Muscle layer of colon (tissue), 2 donors: ENCODE results near the gene ATP5F1A.
A peak's percentile ranks its signal among the peaks of the same experiment; 100 is the strongest.

ENCODE experiments used
- H3K27ac ChIP-seq: one replicate; pipeline ENCODE4 v1.7.0; 2013; ENCODE audit warnings: low read depth, mild to moderate bottlenecking, low read length, moderate library complexity
- H3K27me3 ChIP-seq, 2 donors: one replicate each; pipeline ENCODE4 v1.7.0; 2013; ENCODE audit warnings: low read length in 2 of 2, mild to moderate bottlenecking in 2 of 2; ENCODE audit not compliant: insufficient read depth in 2 of 2, control insufficient read depth in 1 of 2
- H3K36me3 ChIP-seq: one replicate; pipeline ENCODE4 v1.7.0; 2013; ENCODE audit warnings: mild to moderate bottlenecking, low read length; ENCODE audit not compliant: insufficient read depth
- H3K4me1 ChIP-seq: one replicate; pipeline ENCODE4 v1.7.0; 2013; ENCODE audit warnings: mild to moderate bottlenecking, low read length; ENCODE audit not compliant: insufficient read depth
- H3K4me3 ChIP-seq, 2 donors: one replicate each; pipeline ENCODE4 v1.7.0; 2013; ENCODE audit warnings: low read length in 2 of 2, low read depth in 1 of 2, mild to moderate bottlenecking in 1 of 2, moderate library complexity in 1 of 2
- H3K9ac ChIP-seq: one replicate; pipeline ENCODE4 v1.7.0; 2013; ENCODE audit warnings: low read length
- H3K9me3 ChIP-seq: one replicate; pipeline ENCODE4 v1.7.0; 2013; ENCODE audit warnings: mild to moderate bottlenecking, low read length
- donor health status: abdominal sarcoma.
- donor health status: Adenocarcinoma of cecum.

Gene ATP5F1A

DNA sequence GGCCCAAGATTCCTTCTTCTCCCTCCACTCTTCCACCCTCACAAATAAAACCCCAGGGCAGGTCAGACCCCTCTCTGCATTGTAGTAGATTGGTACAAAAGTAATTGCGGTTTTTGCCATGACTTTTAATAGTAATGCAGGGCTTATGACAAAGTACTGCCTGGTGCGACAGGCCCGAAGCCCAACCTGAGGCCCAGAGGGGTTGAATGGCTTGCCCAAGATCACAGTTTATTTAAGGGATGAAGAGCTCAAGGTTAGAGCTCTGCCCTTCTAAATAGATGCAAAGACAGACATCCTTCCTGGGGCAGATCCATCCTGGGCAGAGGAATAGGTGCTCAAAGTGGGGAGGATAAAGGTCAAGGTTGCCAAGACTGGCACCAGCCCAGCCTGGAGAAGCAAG, 25.1 kb downstream of the ATP5F1A start:
- peak overlapping the region in 1 of 2 donors; percentile 68 for H3K4me3 ChIP-seq
- no peaks in the 10 kb centered on the region for H3K36me3 ChIP-seq
- H3K9me3 ChIP-seq = no peaks in the 10 kb centered on the region
- H3K27ac ChIP-seq = no peak overlapping the region
- no peak overlapping the region for H3K9ac ChIP-seq
- peaks cover 32% of the 10 kb centered on the region for H3K4me1 ChIP-seq
- H3K27me3 ChIP-seq = no peaks in the 10 kb centered on the region

DNA sequence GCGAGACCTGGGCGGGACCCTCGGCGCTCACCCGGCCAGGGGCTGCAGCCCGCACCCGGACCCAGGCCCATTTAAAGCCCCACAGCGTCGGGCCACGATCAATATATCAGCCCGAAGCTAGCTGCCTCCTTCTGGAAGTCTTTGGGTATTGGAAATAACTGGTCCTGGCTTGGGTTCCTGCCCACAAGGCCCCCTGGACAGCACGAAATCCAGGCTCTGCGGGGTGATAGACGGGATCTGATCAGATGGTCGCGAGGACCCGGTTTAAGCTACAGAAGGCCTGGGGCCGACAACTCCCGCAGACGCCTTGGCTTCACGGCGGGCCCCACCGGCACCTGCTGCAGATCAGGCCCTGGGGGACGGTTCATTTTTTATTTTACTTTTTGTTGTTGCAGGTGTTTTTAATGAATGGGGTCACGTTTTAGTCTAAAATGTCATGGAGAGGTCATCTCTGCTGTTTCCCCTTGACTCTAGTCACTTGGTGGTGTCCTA, 25.7 kb downstream of the ATP5F1A start:
- Histone ChIP-seq H3K36me3 (no peaks in the 10 kb centered on the region), H3K27ac (no peak overlapping the region), H3K9ac (peak overlapping the region; percentile 14), H3K4me3 (peak overlapping the region; percentile 68 to 84), H3K4me1 (peaks cover 27% of the 10 kb centered on the region), H3K27me3 (no peaks in the 10 kb centered on the region), H3K9me3 (no peaks in the 10 kb centered on the region)

DNA sequence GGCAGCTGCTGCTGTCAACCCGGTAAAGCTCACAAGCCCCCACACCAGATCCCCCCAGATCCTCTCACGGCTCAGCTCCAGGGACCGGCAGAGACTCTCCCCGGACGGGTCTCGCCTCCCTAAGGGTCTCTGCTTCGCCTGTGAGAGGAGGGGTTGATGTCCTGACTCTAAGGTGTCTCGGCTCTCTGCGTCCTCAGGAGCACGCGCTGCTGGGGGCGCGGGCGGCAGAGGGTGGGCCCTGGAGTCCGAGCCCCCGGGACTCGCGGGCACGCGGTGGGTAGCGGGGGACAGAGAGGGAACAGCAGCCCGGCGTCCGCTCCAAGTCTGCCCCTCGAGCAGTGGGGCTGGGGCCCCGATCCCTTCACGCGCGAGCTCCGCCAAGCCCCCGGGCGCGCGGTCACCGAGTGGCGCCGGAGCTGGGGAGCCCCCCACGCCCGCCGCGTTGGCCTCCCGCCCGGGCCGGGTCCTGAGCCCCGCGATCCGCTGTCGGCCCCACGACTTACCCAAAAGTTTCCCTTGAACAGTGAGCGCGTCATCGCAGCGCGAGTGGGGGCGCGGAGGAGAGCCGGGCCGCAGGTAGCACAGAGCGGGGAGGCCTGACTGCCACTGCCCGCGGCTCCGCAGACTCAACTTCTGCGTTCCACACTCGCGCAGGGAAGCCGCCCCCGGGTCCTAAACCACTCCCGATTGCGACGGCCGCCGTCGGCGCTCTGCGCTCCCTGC, 26.3 kb downstream of the ATP5F1A start, which contains the start of gene PSTPIP2:
TSS of gene PSTPIP2 (minus strand) at position 608 of the 723 bp plus-strand sequence. CDS start at position 536, 72 bp downstream.
- H3K9ac ChIP-seq = peak within 1 kb of the TSS; percentile 14
- peak within 1 kb of the TSS; percentile 68 to 84 for H3K4me3 ChIP-seq
- peaks cover 21% of the 10 kb centered on the region for H3K4me1 ChIP-seq
- no peaks in the 10 kb centered on the region for H3K27me3 ChIP-seq
- no peaks in the 10 kb centered on the region for H3K36me3 ChIP-seq
- H3K9me3 ChIP-seq = no peaks in the 10 kb centered on the region
- H3K27ac ChIP-seq = peak within 1 kb of the TSS; percentile 56

DNA sequence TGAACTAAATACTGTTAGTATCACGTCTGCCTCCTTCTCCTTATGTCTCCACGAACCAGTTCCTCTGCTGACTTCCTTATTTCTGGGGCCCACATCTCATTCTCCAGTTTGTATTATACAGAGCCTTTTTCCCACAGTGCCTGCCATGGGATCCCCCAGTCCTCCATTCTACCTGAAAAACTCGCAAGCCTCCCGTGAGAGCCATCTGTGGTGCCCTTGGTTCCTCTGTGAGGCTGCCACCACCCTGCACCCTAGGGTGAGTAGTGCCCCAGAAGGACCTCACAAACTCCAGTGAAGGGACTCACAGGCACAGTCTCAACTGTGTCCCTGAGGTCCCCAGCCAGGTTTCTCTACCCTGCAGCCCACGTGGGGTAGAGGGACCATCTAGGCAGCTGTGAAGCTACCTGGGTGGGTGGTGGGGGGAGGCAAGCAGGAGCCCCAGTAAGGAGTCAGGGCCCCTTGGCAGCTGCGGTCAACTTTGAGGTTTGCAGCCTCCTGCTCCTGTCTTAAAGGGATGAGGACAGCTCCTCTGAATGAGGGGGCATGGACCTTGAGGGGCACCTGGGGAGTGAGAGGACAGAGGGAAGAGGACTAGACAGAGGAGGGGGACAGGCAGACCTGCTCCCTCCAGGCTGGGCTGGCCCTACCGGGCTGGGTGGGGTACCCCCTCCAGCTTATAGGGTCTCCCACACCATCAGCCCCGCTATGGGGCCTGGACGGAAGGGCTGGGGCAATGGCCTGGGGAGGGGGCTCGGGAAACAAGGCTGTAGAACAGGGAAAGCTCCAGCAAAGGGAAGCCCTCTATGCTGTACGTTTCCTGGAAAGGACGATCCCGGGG, 27.1 kb downstream of the ATP5F1A start:
- H3K9ac ChIP-seq = peak overlapping the region; percentile 14
- peak overlapping the region; percentile 56 for H3K27ac ChIP-seq

DNA sequence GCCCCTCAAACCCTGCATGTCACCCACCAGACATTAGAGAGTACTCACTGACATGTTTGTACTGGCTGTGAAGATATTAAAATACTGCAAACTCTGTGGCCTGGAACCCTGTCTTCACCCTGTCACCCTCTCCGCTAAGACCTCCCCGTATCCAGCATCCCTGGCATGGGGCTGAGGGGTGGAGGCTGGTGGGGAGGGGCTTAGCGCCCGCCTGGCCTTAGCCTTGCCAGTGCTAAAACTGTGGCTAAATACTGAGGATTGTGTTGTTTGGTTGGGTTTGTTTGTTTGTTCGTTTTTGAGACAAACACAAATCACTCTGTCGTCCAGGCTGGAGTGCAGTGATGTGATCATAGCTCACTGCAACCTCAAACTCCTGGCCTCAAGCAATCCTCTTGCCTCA, 27.9 kb downstream of the ATP5F1A start:
- Histone ChIP-seq H3K9me3 (no peaks in the 10 kb centered on the region), H3K27ac (no peak overlapping the region), H3K4me1 (peaks cover 20% of the 10 kb centered on the region), H3K27me3 (no peaks in the 10 kb centered on the region), H3K36me3 (no peaks in the 10 kb centered on the region), H3K4me3 (no peak overlapping the region), H3K9ac (no peak overlapping the region)

More for the DNA sequence above, 27.1 kb downstream of the ATP5F1A start:
- Histone ChIP-seq H3K4me3 (peak overlapping the region; percentile 68 to 84), H3K4me1 (peaks cover 20% of the 10 kb centered on the region), H3K9me3 (no peaks in the 10 kb centered on the region), H3K27me3 (no peaks in the 10 kb centered on the region), H3K36me3 (no peaks in the 10 kb centered on the region)

DNA sequence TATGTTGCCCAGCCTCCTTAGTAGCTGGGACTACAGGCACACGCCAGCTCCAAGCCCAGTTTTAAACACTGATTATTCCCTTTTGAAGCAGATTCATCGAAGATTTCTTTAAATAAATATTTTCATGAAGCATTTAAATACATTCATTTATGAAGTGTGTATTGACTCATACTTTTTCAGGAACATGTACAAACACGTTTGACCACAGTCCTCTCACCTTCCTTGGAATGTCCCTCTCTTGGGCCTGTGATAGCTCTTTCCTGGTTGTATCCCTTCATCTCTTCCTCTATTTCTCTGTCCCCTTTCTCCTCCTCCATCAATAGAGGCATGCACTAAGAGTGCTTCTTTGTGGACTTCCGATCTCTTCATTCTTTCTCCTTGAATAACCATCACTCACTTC, 28.6 kb downstream of the ATP5F1A start:
- H3K9ac ChIP-seq = no peak overlapping the region
- H3K4me1 ChIP-seq = peaks cover 20% of the 10 kb centered on the region
- H3K36me3 ChIP-seq = no peaks in the 10 kb centered on the region
- H3K9me3 ChIP-seq = no peaks in the 10 kb centered on the region
- H3K27me3 ChIP-seq = no peaks in the 10 kb centered on the region
- no peak overlapping the region for H3K4me3 ChIP-seq
- H3K27ac ChIP-seq = no peak overlapping the region

DNA sequence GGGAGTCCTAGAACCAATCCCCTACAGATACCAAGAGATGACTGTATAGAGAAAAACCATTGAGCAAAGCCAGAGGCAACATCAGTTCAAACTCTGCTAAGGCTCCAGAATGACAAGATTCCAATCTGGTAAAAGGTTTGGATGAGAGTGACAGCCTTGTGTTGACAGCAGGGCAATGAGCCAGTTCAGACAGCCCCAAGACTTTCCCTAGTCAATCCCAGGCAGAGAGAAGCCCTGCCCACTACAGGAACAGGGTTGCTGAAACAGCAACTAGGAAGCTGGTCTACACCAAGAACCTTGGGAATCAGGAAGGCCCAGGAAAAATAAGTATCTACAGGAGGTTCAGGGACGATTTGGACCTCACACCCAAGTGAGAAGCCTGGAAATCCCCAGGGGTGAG, 29.3 kb downstream of the ATP5F1A start:
- no peaks in the 10 kb centered on the region for H3K36me3 ChIP-seq
- H3K27me3 ChIP-seq = no peaks in the 10 kb centered on the region
- H3K4me1 ChIP-seq = peaks cover 20% of the 10 kb centered on the region
- no peak overlapping the region for H3K9ac ChIP-seq
- H3K4me3 ChIP-seq = no peak overlapping the region
- H3K9me3 ChIP-seq = no peaks in the 10 kb centered on the region
- no peak overlapping the region for H3K27ac ChIP-seq

DNA sequence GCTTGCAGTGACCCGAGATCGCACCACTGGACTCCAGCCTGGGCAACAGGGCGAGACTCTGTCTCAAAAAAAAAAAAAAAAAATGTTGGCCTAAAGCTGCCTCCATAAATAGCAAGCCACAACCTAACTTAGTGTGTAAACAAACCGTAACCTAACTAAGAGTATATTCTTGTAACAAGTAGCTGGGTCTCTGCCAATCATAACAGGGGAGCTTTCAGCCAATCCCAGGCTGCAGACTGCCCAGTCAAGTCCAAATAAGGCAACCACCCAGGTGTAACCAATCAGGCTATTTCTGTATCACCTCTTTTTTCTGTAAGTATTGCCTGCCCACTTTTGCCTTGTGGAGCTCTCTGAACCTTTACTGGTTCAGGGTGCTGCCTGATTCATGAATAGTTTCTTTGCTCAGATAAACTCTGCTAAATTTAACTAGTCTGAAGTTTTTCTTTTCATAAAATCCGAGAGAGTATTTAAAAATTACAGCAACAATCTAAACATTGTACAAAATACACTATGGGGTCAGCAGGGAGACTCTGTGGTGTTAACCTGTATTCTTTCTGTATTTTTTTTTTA, 30.6 kb downstream of the ATP5F1A start:
- Histone ChIP-seq H3K36me3 (no peaks in the 10 kb centered on the region), H3K27me3 (no peaks in the 10 kb centered on the region), H3K27ac (no peak overlapping the region), H3K4me1 (peaks cover 10% of the 10 kb centered on the region), H3K9me3 (no peaks in the 10 kb centered on the region), H3K4me3 (no peak overlapping the region), H3K9ac (no peak overlapping the region)

DNA sequence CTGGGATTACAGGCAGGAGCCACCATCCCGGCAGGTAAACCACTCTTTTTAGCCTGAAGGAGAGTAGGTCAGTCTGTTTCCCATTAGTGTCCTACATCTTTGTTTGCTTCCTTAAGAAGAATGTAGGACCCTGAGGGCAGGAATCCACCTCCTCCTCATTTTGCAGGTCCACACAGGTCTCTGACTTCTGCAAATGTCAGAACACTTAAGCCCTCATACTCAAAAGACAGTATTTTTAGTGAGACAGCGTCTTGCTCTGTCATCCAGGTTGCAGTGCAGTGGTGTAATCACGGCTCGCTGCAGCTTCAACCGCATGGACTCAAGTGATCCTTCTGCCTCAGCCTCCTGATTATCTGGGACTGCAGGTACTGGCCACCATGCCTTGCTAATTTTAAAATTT, 35.3 kb downstream of the ATP5F1A start:
- Histone ChIP-seq H3K27me3 (no peaks in the 10 kb centered on the region), H3K36me3 (no peaks in the 10 kb centered on the region), H3K9me3 (no peaks in the 10 kb centered on the region), H3K27ac (no peak overlapping the region), H3K4me3 (no peak overlapping the region), H3K4me1 (no peaks in the 10 kb centered on the region), H3K9ac (no peak overlapping the region)

DNA sequence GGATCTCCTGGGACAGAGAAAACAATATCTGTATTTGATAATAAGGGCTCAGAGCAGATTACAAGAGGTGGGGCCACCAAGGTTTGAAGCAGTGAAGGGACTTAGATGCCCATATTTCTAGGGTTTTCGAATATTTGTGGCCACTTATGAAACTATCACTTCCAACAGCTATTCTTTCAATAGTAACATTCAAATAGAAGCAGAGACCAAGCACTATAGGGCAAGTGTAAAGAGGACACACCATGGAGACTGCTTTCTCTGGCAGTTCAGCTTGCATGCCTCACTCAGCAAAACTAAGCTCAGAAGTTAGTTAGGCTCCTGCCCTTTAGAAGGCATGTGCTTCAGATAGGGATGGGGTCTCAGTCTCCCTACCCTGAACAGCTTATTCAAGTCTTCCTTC, 36.3 kb downstream of the ATP5F1A start:
- no peak overlapping the region for H3K9ac ChIP-seq
- no peaks in the 10 kb centered on the region for H3K4me1 ChIP-seq
- H3K4me3 ChIP-seq = no peak overlapping the region
- H3K27me3 ChIP-seq = no peaks in the 10 kb centered on the region
- H3K27ac ChIP-seq = no peak overlapping the region
- no peaks in the 10 kb centered on the region for H3K9me3 ChIP-seq
- no peaks in the 10 kb centered on the region for H3K36me3 ChIP-seq

DNA sequence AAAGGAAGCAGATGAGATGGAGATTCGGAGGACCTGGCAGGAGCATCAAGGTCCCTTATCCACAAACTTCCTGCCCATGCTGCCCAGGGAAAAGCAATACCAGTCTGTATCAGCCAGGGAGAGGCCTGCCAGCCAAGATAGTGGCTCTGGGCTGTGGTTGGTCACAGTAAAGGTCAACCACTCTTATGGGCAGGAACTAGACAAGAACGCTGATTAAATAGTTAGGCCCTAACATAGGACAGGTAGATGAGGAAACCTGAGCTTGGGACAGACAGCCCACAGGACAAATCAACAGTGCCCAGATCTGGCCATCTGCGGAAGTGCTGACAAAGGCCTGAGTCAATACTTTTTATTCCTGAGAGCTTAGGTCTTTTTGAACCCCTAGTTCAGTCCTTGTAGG, 36.7 kb downstream of the ATP5F1A start:
- Histone ChIP-seq H3K27ac (no peak overlapping the region), H3K9ac (no peak overlapping the region), H3K4me3 (no peak overlapping the region), H3K9me3 (no peaks in the 10 kb centered on the region), H3K27me3 (no peaks in the 10 kb centered on the region), H3K4me1 (no peaks in the 10 kb centered on the region), H3K36me3 (no peaks in the 10 kb centered on the region)
